Suprapubic skin (tissue), 4 donors: Measurements from ENCODE around the gene DOLPP1. TPM values are rescaled to one million over a fixed set of nuclear protein-coding genes. Genes with fewer than 3 reads are reported as not detected.

Experiments used
- DNase-seq, 2 donors: peaks; one replicate each; pipeline ENCODE4 v3.0.0-alpha.2; 2019; ENCODE audit warnings: low spot score in 2 of 2
- H3K27ac ChIP-seq: fragments of 200-600 bp; sonication (generic); one replicate; pipeline ENCODE4 v1.5.1; 2019
- H3K27me3 ChIP-seq: fragments of 200-600 bp; sonication (generic); one replicate; pipeline ENCODE4 v1.5.1; 2019
- H3K36me3 ChIP-seq: fragments of 200-600 bp; sonication (generic); one replicate; pipeline ENCODE4 v1.5.1; 2019
- H3K4me1 ChIP-seq: fragments of 200-600 bp; sonication (generic); one replicate; pipeline ENCODE4 v1.5.1; 2019
- H3K4me3 ChIP-seq: fragments of 200-600 bp; sonication (generic); one replicate; pipeline ENCODE4 v1.5.1; 2019; ENCODE audit warnings: mild to moderate bottlenecking
- H3K9me3 ChIP-seq: fragments of 200-600 bp; sonication (generic); one replicate; pipeline ENCODE4 v1.5.1; 2019
- CTCF ChIP-seq, 2 donors: fragments of 200-600 bp in 1 of 2; fragments of 450-650 bp in 1 of 2; sonication (generic) in 1 of 2; IDR thresholded peaks; one replicate each; pipeline ENCODE4 v1.5.1; 2016 to 2019; ENCODE audit warnings: antibody characterized with exemption in 2 of 2, mild to moderate bottlenecking in 1 of 2, moderate library complexity in 1 of 2
- EP300 ChIP-seq: sonication (generic); formaldehyde crosslinking; IDR thresholded peaks from one replicate; pipeline ENCODE4 v1.6.1; 2017; ENCODE audit warnings: antibody characterized with exemption
- POLR2A ChIP-seq, 2 donors: fragments of 450-650 bp; IDR thresholded peaks; one replicate each; pipeline ENCODE4 v1.6.1; 2017; ENCODE audit warnings: antibody characterized with exemption in 2 of 2, mild to moderate bottlenecking in 2 of 2, moderate library complexity in 2 of 2
- POLR2AphosphoS5 ChIP-seq, 3 donors: sonication (generic); formaldehyde crosslinking; IDR thresholded peaks; one replicate each; pipeline ENCODE4 v1.6.1; 2017; ENCODE audit warnings: antibody characterized with exemption in 3 of 3
- WGBS: methylation state at CpG from one replicate; pipeline ENCODE4 v1.1.5; 2018; 5-methylcytosine and 5-hydroxymethylcytosine counted together
- total RNA-seq, 4 donors: library from RNA; depleted of rRNA; stranded (reverse); fragments of >200 nt; gene quantifications; one replicate each; pipeline ENCODE4 v1.1.0, GENCODE V29; 2016

Gene DOLPP1
- total RNA-seq, 4 donors from 2014 or later: 7.8 to 11.1 (median 9.8) TPM

GRCh38 chr9:129081388-129081904, 535 bp downstream of the DOLPP1 start:
- Histone ChIP-seq H3K27ac (peak overlapping the region; percentile 68), H3K27me3 (no peaks in the 10 kb centered on the region), H3K36me3 (peaks cover 20% of the 10 kb centered on the region), H3K4me3 (peak overlapping the region; percentile 68), H3K4me1 (peaks cover 22% of the 10 kb centered on the region), H3K9me3 (no peaks in the 10 kb centered on the region)
- 1% methylated on average over 21 of the region's 30 CpGs for WGBS
- TF ChIP-seq POLR2AphosphoS5 (IDR thresholded peaks at IDR 0.05) (no peak), CTCF (IDR thresholded peaks at IDR 0.05) (no peak), EP300 (no peak)
- peak in 1 of 2 donors; percentile 69 for DNase-seq

- H3K4me1 ChIP-seq: peaks cover 18% of the 10 kb centered on the region
- H3K27me3 ChIP-seq: no peaks in the 10 kb centered on the region
- WGBS: 80% methylated on average over 5 of the region's 7 CpGs
- H3K9me3 ChIP-seq: no peaks in the 10 kb centered on the region
- peaks cover 40% of the 10 kb centered on the region for H3K36me3 ChIP-seq
- TF ChIP-seq POLR2AphosphoS5 (IDR thresholded peaks at IDR 0.05): no peak
- TF ChIP-seq EP300: no peak
- TF ChIP-seq POLR2A (IDR thresholded peaks at IDR 0.05): no peak
- no peak for TF ChIP-seq CTCF (IDR thresholded peaks at IDR 0.05)
- no peak for DNase-seq
- no peak overlapping the region for H3K4me3 ChIP-seq
- H3K27ac ChIP-seq: no peak overlapping the region
Measured at GRCh38 chr9:129084087-129084486, 3.2 kb downstream of the DOLPP1 start.

GRCh38 chr9:129089246-129089645, 8.3 kb downstream of the DOLPP1 start:
- 91% methylated on average over 13 of the region's 15 CpGs for WGBS
- Histone ChIP-seq H3K4me3 (no peak overlapping the region), H3K27me3 (no peaks in the 10 kb centered on the region), H3K36me3 (peaks cover 55% of the 10 kb centered on the region), H3K27ac (no peak overlapping the region), H3K9me3 (no peaks in the 10 kb centered on the region), H3K4me1 (no peaks in the 10 kb centered on the region)
- TF ChIP-seq EP300 (no peak), POLR2AphosphoS5 (IDR thresholded peaks at IDR 0.05) (no peak), POLR2A (IDR thresholded peaks at IDR 0.05) (no peak), CTCF (IDR thresholded peaks at IDR 0.05) (no peak)
- no peak for DNase-seq

- Histone ChIP-seq H3K4me3 (no peak overlapping the region), H3K27me3 (no peaks in the 10 kb centered on the region), H3K4me1 (no peaks in the 10 kb centered on the region), H3K27ac (no peak overlapping the region), H3K9me3 (no peaks in the 10 kb centered on the region), H3K36me3 (peaks cover 51% of the 10 kb centered on the region)
- WGBS: 86% methylated on average over 15 of the region's 20 CpGs
- DNase-seq: no peak
- TF ChIP-seq POLR2A (IDR thresholded peaks at IDR 0.05) (no peak), CTCF (IDR thresholded peaks at IDR 0.05) (no peak), POLR2AphosphoS5 (IDR thresholded peaks at IDR 0.05) (no peak), EP300 (no peak)
Measured at GRCh38 chr9:129093602-129094386, 12.9 kb downstream of the DOLPP1 start.

GRCh38 chr9:129094387-129095169, 13.7 kb downstream of the DOLPP1 start:
- WGBS: 92% methylated on average over 6 of the region's 13 CpGs
- DNase-seq: no peak
- H3K9me3 ChIP-seq: no peaks in the 10 kb centered on the region
- H3K27ac ChIP-seq: no peak overlapping the region
- H3K27me3 ChIP-seq: no peaks in the 10 kb centered on the region
- peaks cover 43% of the 10 kb centered on the region for H3K36me3 ChIP-seq
- no peak overlapping the region for H3K4me3 ChIP-seq
- TF ChIP-seq POLR2AphosphoS5 (IDR thresholded peaks at IDR 0.05) (no peak), POLR2A (IDR thresholded peaks at IDR 0.05) (no peak), EP300 (no peak), CTCF (IDR thresholded peaks at IDR 0.05) (no peak)
- no peaks in the 10 kb centered on the region for H3K4me1 ChIP-seq
